Esophagus muscularis mucosa (tissue), 4 donors: ENCODE results near the gene TPSAB1.

Experiments used
- EP300 ChIP-seq: sonication (generic); formaldehyde crosslinking; IDR thresholded peaks from one replicate; pipeline ENCODE4 v1.6.1; 2017; ENCODE audit warnings: antibody characterized with exemption
- POLR2A ChIP-seq: fragments of 450-650 bp; IDR thresholded peaks from one replicate; pipeline ENCODE4 v1.6.1; 2017; ENCODE audit warnings: antibody characterized with exemption, moderate library complexity, mild to moderate bottlenecking, low read depth
- TF ChIP-seq, protein P1 (sequence below), 3 experiments: fragments of 200-600 bp in 2 of 3; fragments of 450-650 bp in 1 of 3; sonication (generic) in 2 of 3; IDR thresholded peaks; one replicate each; pipeline ENCODE4 v1.5.1; 2017 to 2019; ENCODE audit warnings: antibody characterized with exemption in 3 of 3, mild to moderate bottlenecking in 2 of 3, moderate library complexity in 1 of 3

DNA sequence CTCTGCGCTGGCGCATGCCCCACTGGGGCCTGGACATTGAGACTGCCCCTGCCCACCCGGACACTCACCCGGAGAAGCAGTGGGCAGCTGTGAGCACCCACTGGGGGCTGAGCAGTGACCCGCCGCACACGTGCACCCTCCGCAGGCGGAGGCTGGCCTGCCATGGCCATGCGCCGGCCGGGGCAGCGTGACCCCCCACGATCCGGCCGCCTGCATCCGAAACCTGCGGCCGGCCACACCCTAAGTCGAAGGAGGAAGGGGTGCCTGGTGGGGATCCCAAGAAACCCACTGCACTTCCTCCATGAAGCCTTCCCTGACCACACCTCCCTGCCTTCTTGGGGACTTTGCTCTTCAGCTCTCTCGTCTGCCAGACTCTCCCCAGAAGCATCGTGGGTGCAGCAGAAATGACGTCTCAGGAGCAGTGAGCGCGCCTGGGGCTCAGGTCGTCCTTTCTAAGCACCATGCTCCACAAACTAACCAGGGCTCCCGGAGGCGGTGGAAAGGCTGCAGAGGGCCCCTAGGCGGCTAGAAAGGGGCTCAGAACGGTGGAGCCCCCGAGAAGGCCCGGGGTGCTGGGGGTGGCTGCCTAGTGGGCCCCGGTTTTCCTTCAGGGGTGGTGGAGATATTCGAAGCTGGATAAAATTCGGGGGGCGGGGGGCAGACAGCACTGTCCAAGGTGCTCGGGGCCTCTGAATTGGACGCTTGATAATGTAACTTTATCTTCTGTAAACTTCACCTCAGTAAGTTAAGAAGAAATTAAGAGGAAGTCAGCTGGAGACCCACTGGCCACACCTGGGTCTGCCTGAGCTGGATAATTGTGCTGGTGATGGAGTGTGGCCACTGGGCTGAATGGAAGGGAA is 16.9 kb upstream of the TPSAB1 start:
- TF ChIP-seq, protein P1, sequence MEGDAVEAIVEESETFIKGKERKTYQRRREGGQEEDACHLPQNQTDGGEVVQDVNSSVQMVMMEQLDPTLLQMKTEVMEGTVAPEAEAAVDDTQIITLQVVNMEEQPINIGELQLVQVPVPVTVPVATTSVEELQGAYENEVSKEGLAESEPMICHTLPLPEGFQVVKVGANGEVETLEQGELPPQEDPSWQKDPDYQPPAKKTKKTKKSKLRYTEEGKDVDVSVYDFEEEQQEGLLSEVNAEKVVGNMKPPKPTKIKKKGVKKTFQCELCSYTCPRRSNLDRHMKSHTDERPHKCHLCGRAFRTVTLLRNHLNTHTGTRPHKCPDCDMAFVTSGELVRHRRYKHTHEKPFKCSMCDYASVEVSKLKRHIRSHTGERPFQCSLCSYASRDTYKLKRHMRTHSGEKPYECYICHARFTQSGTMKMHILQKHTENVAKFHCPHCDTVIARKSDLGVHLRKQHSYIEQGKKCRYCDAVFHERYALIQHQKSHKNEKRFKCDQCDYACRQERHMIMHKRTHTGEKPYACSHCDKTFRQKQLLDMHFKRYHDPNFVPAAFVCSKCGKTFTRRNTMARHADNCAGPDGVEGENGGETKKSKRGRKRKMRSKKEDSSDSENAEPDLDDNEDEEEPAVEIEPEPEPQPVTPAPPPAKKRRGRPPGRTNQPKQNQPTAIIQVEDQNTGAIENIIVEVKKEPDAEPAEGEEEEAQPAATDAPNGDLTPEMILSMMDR (IDR thresholded peaks at IDR 0.05): no peak
- TF ChIP-seq POLR2A: no peak
- no peak for TF ChIP-seq EP300
